Ovary (tissue), 3 donors: ENCODE measurements around the gene CHD9.

ENCODE experiments used
- EP300 ChIP-seq: sonication (generic); formaldehyde crosslinking; IDR thresholded peaks from one replicate; pipeline ENCODE4 v1.6.1; 2017; ENCODE audit warnings: antibody characterized with exemption
- POLR2A ChIP-seq: fragments of 450-650 bp; IDR thresholded peaks from one replicate; pipeline ENCODE4 v1.6.1; 2017; ENCODE audit warnings: antibody characterized with exemption, mild to moderate bottlenecking, moderate library complexity
- TF ChIP-seq, protein P1 (sequence below), 3 donors: fragments of 450-650 bp in 2 of 3; fragments of 200-600 bp in 1 of 3; IDR thresholded peaks; one replicate each; pipeline versions ENCODE4 v1.5.1 to v1.8.0; 2016 to 2022; ENCODE audit warnings: antibody characterized with exemption in 3 of 3, mild to moderate bottlenecking in 1 of 3
- donor health status: DM: no; HTN: no; CAD: no.

DNA sequence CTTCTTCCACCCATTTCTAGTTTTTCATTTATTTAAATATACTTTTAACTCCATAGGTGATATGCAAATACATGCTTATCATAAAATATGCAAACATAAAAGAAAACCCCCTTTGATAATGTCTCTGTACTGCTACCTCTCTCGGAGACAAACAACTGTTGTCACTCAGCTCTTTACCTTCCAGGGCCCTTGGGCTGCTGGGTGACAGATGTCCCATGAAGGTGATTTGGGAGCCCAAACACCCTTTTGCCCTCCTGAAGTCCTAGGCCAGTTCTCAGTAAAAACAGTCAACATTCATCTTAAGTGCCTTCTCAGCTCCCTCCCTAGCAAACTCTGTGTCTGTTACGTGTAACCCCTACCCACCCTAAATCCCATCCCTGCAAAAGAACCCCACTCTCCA is 37.5 kb downstream of the CHD9 start:
- TF ChIP-seq, protein P1, sequence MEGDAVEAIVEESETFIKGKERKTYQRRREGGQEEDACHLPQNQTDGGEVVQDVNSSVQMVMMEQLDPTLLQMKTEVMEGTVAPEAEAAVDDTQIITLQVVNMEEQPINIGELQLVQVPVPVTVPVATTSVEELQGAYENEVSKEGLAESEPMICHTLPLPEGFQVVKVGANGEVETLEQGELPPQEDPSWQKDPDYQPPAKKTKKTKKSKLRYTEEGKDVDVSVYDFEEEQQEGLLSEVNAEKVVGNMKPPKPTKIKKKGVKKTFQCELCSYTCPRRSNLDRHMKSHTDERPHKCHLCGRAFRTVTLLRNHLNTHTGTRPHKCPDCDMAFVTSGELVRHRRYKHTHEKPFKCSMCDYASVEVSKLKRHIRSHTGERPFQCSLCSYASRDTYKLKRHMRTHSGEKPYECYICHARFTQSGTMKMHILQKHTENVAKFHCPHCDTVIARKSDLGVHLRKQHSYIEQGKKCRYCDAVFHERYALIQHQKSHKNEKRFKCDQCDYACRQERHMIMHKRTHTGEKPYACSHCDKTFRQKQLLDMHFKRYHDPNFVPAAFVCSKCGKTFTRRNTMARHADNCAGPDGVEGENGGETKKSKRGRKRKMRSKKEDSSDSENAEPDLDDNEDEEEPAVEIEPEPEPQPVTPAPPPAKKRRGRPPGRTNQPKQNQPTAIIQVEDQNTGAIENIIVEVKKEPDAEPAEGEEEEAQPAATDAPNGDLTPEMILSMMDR (IDR thresholded peaks at IDR 0.05), result no peak
- TF ChIP-seq EP300, result no peak
- TF ChIP-seq POLR2A, result no peak
